GF-D8 (cell line): ENCODE results near the gene ANKRD34A.
A peak's percentile ranks its signal among the peaks of the same experiment; 100 is the strongest.

Experiments used
- DNase-seq: peaks from one replicate; lab custom pipeline; 2025; lab: John Stamatoyannopoulos, UW

Gene ANKRD34A

GRCh38 chr1:145967288-145967687 lies 2.9 kb upstream of the ANKRD34A start:
- no peak for DNase-seq

GRCh38 chr1:145965119-145965744 lies 857 bp upstream of the ANKRD34A start:
- no peak for DNase-seq

GRCh38 chr1:145963265-145964019 lies 933 bp downstream of the ANKRD34A start:
- no peak for DNase-seq

- no peak for DNase-seq
These were observed 1.9 kb downstream of the ANKRD34A start for GRCh38 chr1:145962157-145963102.

GRCh38 chr1:145961425-145962156 lies 2.8 kb downstream of the ANKRD34A start:
- no peak for DNase-seq

- DNase-seq, result no peak
These were observed 3.3 kb downstream of the ANKRD34A start for GRCh38 chr1:145961109-145961424.

GRCh38 chr1:145960468-145961108 lies 3.8 kb downstream of the ANKRD34A start:
- DNase-seq, result no peak

- no peak for DNase-seq
These were observed 4.4 kb downstream of the ANKRD34A start for GRCh38 chr1:145959957-145960467.

- DNase-seq, result no peak
These were observed 5.0 kb downstream of the ANKRD34A start for GRCh38 chr1:145959333-145959732.

- DNase-seq, result no peak
These were observed 5.6 kb downstream of the ANKRD34A start for GRCh38 chr1:145958734-145959133.

- peak; percentile 92 for DNase-seq
These were observed 6.7 kb downstream of the ANKRD34A start, which contains the start of gene LIX1L for GRCh38 chr1:145957443-145958319. Gene LIX1L (minus strand): TSS chr1:145958017. CDS start chr1:145957927, 90 bp downstream.

GRCh38 chr1:145956781-145957442 lies 7.5 kb downstream of the ANKRD34A start:
- DNase-seq, result no peak

GRCh38 chr1:145956361-145956760 lies 8.0 kb downstream of the ANKRD34A start:
- DNase-seq, result no peak

GRCh38 chr1:145955436-145955835 lies 8.9 kb downstream of the ANKRD34A start:
- DNase-seq, result no peak

GRCh38 chr1:145953861-145954260 lies 10.5 kb downstream of the ANKRD34A start:
- no peak for DNase-seq

- no peak for DNase-seq
These were observed 11.5 kb downstream of the ANKRD34A start for GRCh38 chr1:145952903-145953302.

- no peak for DNase-seq
These were observed 12.8 kb downstream of the ANKRD34A start for GRCh38 chr1:145951526-145951925.

- no peak for DNase-seq
These were observed 15.2 kb downstream of the ANKRD34A start for GRCh38 chr1:145949219-145949618.

GRCh38 chr1:145947551-145947950 lies 16.8 kb downstream of the ANKRD34A start:
- DNase-seq, result no peak
